Left renal cortex interstitium (tissue), 4 donors: Measurements from ENCODE around the gene ZBTB7C. TPM values are rescaled to one million over a fixed set of nuclear protein-coding genes. Genes with fewer than 3 reads are reported as not detected.

Experiments
- DNase-seq, 4 donors: peaks; one replicate each; pipeline ENCODE4 v3.0.0-alpha.2; 2013; ENCODE audit warnings: low read depth in 4 of 4, low spot score in 2 of 4, missing footprints in 1 of 4
- polyA plus RNA-seq, 4 donors: library from polyadenylated mRNA; unstranded; fragments of 120-200 nt; gene quantifications; one replicate each; pipeline ENCODE4 v1.2.1, GENCODE V29; 2013; ENCODE audit not compliant: insufficient read length in 4 of 4

ZBTB7C gene
- polyA plus RNA-seq, 4 donors: 12.6 to 18.4 (median 15.7) TPM

DNA sequence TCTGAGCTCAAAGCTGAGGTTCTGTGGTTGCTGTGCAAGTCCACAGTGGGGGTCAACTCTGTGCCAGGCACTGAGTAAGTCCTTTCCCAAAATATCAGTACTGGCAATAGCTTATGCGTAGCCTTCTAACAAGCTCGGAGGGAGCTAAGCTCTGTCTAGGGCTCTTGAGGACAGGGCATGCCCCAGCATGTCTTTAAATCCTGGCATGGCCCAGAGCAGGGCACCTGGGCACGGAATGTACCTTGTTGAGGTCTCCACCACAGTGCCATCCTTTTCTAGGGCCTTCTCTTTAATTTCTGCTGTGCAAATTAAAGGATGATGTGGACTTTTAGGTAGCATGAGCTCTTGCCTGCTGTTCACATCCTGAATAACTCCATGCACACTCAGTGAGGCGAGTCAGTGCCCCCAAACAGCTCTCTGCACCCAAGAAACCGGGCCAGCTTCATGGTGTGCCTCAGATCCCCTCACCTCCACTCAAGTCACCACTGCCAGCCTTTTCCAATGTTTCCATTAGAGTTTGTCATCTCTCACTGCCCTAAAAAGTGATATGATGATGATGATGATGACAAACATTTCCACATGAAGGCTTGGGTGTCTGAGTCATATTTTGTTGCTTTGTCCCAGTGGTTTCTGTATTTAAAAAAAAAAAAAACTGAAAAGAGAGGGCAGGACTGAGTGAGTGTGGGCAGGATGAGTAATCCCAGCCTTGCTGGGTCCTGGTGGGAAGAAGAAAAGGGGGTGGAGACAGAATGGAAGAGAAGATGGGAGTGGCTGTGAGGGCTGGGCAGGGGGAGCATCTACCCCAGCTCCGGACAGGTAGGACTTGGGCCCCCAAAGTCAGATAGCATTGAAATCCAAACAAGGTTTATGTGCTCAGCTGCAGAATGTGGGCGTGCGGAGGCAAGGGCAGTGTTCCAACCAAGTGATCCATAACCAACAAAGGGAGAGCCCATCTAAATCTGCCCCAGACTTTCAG, 78.9 kb downstream of the ZBTB7C start:
- no peak for DNase-seq

DNA sequence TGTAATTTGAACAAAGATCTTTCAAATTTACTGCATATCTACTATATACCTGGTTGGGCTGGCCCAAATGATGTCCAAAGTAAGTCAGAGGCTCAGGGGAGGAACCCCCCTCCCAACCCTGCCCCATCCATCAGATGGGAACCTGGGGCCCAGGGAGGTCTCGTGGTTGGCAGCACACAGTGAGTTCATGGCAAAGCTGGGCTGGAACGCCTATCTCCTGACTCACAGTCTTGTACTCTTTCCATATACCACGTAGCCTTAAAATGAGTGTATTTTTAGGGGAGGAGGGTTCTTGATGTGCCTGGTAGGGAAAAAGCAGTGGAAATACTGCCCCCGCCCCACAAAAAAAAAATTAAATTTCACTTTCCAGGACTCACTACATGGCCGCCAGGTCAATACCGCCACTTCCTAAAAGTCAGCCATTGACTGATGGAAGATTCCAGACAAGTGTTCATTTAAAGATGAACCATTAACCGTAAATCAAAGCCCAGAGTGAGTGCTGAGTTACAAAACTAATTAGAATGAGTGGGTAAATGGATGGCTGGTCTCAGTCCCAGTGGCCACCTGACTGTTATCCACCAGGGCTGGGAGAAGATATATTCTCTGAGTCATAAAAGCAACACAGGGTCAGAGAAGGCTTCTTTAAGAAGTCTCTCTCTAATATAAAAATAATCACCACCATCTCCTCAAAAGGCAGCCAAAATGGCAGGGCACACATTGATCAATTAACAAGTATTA, 80.5 kb downstream of the ZBTB7C start:
- no peak for DNase-seq

DNA sequence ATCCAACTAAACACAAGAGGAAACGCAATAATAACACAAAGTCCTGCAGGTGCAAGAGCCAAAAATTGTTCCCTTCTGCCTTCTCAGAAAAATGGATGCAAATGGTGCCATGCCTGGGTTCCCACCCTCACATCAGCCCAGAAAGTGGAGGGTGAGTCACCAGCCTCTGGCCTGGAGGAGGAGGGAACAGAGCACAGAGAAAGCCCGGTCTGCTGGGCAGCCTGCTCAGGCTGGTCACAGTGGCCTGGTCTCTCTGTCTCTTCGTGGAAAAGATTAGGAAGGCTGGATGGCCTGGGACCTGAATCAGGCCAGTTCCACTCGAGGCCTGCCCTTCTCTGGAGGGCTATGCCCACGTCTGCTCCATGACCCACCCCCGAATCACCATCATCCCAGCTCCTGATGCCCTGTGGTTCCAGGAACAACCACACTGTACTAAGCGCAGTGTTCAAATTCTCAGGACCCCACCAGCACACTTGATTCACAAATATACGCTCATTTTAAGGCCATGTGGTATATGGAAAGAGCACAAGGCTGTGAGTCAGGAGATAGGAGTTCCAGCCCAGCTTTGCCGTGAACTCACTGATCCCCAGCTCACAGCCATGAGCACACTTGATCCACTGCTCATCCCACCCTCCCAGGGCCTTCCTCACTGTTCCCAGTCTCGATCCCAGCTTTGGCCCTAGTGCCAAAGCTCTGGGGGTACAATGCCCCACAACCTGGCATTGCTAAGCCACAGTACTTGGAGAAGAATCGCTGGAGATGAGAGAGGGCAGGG, 82.1 kb downstream of the ZBTB7C start:
- DNase-seq: no peak

DNA sequence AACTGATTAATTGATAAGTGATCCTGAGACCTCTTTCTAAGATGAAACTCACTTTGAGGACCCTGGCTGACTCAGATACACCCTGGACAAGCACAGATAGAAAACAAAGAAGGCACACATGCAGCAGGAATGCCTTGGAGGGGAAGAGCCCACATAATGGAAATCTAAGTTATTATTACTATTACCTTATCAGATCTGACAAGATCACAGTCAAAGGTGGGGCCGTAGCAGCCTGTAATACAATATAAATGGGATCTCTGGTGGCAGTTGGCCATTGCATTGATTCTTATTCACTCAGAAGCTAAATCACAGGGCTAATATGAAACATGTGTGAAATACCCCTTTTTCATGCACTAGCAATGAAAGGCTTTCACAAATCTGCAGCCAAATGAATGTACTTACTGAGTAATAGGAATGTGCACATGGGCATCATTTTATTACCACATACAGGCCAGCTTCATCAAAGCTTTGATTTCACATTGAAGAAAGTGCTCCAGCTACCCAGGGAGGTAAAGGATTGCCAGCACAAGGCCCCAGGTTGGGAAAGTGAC, 84.0 kb downstream of the ZBTB7C start:
- DNase-seq: no peak

DNA sequence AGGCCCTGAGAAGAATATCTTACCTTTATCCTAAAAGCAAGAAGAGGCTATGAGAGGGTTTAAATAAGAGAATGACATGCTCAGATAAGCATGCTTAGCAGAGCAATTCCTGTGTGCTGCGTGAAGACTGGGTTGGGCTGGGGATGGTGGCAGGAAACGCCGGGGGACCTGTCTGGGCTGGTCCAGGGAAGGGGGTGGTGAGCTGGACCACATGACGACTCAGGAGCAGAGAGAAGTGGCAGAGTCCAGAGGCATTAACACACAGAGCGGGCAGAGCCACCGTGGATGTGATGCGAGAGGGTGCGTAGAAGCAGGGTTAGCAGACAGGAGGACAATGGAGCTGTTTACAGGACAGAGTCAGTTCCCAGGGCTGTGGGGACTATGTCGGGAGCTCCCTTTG, 84.5 kb downstream of the ZBTB7C start:
- no peak for DNase-seq

DNA sequence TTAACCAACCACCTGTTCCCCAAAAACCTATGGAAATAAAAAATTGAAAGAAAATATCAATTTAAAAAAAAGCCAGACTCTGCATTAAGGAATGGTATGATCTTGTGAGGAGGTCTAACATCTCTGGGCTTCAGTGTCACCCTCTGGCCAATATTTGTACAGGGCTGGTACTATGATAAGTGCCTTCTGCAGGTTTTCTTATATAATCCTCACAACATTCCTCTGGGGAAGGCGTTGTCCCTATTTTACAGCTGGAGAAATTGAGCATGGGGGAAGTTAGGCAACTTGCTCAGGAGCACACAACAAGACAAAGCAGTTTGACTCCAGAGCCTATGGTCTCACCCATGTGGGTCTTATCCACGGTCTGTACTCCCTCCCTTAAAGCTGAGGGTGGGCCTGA, 86.0 kb downstream of the ZBTB7C start:
- DNase-seq: no peak

DNA sequence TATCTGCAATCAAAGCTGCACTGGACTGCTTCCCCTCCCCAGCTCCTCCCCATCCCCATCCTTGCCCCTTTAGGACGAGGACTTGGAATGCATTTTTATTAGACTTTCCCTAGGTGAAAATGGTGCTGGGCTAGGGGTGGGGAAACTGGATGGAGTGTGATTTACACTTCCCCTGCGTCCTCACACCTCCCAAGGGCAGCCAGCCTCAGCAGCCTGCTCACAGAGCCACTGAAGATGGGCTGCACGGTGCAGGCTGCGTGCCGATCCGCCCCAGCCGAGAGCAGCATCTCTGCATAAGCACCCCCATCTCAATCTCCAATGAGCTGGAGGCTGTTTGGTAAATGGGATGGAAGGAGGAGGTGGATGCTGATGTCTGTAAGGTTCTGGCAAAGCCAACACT, 87.6 kb downstream of the ZBTB7C start:
- no peak for DNase-seq

DNA sequence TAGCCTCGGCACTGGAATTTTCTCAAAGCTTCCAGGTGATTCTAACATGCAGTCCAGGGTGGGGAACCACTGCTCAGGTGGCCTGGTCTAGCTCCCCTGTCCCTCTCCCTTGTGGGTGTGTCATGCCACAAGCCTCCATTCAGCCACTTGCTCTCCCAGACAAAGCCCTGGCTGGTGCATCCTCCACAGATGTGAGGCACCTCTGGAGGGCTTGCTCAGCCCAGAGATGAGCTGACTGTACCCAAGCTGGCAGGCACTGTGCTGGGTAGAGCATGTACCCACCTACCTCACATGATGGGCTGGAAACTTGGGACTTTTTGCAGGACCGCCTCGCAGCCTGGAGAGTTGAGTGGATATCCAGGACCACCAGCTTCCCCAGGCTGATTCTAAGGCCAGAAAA, 88.1 kb downstream of the ZBTB7C start:
- DNase-seq: no peak

DNA sequence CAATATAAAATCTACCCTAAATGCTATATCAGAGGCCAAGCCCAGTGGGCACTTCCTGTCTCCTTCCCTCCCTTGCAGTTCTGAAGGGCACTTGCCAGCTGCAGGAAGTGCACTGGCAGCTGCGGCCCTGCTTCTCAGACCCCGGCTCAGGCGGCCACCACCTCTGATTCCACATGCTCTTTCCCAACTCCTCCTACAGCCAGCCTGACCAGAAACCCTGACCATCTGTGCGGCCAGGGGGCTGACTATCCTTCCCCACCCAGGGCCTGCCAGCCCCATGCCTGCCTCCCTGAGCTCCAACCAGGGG, 88.6 kb downstream of the ZBTB7C start:
- no peak for DNase-seq

DNA sequence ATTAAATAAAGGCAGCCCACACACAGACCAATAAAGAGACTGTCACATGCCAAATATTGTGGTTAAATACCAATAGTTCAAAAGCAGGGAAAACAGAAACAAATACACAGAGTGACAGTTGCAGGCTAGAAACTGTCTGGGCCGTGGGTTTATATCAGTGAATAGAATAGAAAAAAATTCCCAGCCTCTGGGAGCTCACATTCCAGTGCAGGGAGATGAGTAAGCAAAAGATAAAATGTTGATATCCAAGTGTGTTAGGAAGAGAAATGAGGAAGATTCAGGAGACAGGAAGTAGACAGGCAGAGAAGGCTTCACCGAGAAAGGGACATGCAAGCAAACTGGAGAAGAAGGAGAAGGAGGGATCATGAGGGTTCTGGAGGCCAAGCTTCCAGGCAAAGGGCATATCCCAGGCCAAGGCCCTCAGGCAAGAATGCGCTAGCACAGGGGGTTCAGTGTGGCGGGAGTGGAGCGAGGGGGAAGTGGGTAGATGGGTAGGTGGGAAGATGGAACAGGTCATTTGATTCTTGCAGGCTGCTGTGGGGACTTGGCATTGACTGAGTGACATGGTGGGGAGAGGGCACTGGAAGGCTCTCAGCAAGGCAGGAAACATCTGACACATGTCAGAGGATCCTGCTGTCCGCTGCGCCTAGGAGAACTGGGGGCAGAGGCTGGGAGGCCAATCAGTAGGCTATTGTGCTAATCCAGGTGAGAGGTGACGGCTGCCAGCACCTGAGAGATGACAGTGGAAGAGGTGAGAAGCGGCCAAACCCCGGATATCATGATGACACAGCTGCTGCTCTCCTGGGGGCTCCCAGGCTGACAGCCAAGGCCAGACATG, 89.2 kb downstream of the ZBTB7C start:
- no peak for DNase-seq

DNA sequence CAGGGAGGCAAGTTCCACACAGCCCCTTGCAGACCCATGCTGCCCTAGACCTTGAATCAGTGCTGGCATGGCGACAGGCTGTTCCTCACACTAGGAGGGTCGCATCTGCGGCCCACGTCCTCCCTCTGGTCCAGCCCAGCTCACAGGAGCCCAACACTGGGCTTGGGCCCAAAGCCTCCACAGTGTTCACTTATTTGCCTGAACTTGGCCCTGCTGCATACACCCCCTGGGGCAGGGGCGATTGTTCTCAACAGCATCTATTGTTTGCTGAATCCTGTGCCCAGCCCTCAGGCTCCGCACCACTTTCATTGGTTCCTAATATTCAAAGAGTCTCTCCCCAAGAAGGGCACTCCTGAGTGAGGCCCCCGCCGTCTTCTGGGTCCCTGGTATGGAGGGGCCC, 90.7 kb downstream of the ZBTB7C start:
- no peak for DNase-seq

DNA sequence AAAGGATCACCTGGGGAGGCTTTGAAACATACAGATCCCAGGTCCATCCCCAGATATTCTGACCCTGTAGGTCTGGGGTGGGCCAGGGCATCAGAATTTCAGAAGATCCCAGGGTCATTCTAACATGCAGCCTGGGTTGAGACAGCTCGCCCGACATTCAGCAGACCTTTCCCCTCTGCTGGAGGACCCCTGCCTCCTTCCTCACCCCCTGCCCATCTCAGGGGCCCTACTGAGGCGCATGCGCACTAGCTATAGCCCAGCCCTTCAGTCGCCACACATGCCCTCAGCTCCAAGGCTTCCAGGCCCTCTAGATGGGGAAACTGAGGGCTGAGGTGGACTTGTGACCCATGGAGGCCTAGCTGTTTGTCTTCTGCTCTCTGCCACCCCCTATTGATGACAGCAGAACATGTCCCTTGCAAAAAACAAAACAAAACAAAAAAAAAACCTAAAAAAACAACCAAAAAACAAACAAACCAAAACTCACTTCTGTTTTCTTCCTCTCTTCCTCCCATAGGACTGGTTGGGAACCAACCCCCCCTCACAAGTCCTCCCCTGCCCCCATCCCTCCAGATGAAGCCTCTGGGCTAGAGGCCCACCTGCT, 91.3 kb downstream of the ZBTB7C start:
- DNase-seq: no peak

DNA sequence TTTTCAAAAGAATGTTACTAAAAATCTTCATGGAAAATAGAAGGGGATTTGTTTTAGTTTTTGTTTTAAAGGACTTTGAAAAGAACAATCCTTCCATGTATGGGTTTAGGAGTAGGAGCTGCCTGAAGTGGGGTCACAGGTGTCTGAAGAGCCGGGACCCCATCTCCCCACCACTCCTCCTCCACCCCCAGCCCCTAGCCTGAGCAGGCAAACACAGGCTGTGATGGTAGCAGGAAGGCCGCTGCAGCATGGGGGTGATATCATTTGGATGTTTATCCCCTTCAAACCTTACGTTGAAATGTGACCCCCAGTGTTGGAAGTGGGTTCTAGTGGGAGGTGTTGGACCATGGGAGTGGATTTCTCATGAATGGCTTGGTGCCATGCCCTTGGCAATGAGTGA, 93.0 kb downstream of the ZBTB7C start:
- no peak for DNase-seq

DNA sequence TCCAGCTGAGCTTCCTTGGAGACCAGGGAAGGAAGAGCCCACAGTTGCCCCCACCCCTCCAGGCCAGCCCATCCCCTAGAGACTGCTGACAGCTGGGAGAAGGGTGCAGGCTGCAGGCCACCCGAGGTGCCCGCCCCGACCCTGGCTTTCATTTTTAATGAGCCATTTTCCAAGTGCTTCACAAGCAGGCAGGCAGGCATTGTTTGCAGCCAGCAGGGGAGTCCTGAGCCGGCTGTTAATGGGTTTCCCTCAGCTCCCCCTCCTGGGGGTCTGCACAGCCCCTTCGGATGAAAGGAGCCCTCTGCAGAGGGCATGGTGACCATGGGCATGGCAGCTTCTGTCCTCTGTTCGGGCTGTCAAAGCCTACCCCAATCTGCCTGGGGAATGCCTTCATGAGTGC, 94.5 kb downstream of the ZBTB7C start:
- DNase-seq: no peak

DNA sequence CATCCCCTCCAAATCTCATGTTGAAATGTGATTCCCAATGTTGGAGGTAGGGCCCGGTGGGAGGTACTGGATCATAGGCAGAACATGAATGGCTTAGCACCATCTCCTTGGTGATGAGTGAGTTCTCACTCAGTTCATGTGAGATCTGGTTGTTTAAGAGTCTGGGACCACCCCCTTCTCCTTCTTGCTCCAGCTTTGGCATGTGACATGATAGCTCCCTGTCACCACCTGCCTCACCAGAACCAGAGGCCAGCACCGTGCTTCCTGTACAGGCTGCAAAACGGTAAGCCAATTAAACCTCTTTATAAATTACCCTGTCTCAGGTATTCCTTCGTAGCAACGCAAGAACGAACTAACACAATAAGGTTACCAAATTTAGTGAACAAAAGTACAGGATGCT, 95.4 kb downstream of the ZBTB7C start:
- DNase-seq: no peak

DNA sequence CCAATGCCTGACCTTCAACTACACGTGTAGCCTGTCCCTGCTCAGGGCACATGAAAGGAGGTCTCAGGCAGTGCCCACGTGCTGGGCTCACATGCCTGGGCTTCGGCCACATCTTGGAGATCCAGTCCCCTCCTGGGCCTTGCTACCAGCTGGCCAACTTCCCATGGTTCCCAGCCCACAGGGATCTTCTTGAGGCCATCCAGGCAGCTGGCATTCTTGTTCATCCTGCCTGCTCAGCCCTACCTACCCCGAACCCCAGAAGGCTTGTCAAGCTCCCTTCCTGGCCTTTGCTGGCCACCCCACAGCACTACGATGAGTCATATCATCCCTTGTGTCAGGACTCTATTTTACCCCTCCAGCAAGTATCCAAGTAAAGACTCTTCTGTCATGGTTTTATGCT, 97.1 kb downstream of the ZBTB7C start:
- no peak for DNase-seq

DNA sequence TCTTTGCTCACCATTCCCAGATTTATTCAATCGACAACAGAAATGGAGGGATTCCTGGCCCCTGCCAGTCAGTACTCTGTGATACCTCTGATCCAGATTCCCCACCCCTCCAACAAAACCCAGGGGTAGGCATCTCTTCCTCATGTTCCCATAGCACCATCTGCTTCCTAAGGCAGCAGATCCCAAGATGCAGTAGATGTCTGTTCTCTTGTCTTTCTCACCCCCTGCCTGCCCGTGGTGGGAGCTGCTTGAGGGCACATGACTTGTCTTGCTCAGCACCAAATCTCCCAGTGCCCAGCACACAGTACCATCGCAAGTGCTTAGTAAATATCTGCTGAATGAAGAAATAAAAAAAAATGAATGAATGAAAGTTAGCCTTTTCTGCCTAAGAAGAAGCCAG, 98.2 kb downstream of the ZBTB7C start:
- no peak for DNase-seq

DNA sequence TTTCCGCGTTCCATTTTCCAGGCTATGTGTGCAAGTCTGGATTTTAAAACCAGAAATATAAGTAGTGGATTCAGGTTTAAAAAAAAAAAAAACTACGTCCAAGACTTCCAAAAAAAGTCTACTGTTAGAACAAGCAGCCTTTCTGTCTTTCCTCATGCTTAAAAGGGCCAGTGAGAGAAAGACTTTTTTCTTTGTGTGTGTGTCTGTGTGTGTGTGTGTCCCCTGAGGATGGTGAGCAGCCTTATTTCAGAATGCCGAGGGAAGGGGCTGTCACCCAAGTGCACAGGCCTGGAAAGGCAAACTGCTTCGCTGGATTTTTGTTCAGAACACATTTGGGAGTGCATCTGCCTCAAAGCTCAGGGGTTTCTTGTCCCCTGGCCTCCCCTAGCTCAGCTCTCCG, 98.8 kb downstream of the ZBTB7C start:
- DNase-seq: no peak

DNA sequence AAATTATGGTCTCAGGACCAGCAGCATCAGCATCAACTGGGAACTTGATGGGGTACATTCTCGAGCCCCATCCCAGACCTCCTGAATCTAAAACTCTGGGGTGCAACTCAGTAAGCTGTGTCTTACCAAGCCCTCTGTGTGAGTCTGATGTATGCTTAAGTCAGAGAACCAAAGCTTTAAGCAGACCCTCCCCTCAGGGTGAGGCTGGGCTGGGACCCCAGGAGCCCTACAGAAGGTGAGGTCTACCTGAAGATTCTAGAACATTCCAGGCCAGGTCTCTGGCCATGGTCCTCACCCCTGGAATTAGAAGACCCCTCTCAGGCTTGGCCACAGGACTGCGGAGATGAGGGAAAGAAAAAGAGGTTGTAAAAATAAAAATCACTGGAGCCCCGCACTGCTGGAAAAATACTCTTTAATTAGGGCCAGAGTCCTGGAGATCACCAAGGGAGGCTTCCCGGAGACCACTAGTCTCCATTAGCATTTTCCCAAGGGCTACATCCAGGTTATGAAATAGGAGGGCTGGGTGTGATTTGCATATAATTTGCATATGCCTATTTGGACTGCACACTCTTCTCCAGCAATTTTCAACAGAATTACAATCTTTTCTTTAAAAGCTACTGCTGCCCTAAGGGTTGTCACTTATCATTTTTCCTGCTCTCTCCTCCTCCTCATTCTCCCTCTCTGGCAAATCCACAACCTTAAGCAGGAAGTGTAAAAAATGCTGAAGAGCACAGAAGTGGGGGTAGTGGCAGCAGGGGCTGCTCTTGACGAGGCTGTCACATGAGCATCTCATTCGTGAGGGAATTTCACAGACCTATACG, 100.2 kb downstream of the ZBTB7C start:
- DNase-seq: no peak
